MM.1S (cell line): ENCODE results near the gene VPS35L.

Source experiments
- DNase-seq: peaks from one replicate; pipeline ENCODE4 v3.0.0-alpha.2; 2015
- H2AFZ ChIP-seq: fragments of 300-600 bp; sonication (generic); 2 replicates; pipeline ENCODE4 v1.6.0; 2016; ENCODE audit warnings: antibody characterized with exemption, low read length
- H3F3A ChIP-seq: fragments of 300-600 bp; sonication (generic); 2 replicates; pipeline ENCODE4 v1.6.1; 2016; ENCODE audit warnings: mild to moderate bottlenecking, antibody characterized with exemption, low read length, moderate library complexity, mixed read lengths; ENCODE audit not compliant: insufficient read depth
- H3K27ac ChIP-seq: fragments of 300-600 bp; sonication (generic); 2 replicates; pipeline ENCODE4 v1.5.1; 2016; ENCODE audit warnings: mild to moderate bottlenecking, low read length
- H3K27me3 ChIP-seq: fragments of 300-600 bp; sonication (generic); replicated peaks from 2 replicates; pipeline ENCODE4 v1.6.0; 2016; ENCODE audit warnings: low read length; ENCODE audit not compliant: insufficient read depth
- H3K36me3 ChIP-seq: fragments of 300-600 bp; sonication (generic); replicated peaks from 2 replicates; pipeline ENCODE4 v1.6.1; 2016; ENCODE audit warnings: mild to moderate bottlenecking, low read length, mixed read lengths; ENCODE audit not compliant: insufficient read depth
- H3K4me1 ChIP-seq: fragments of 300-600 bp; sonication (generic); 2 replicates; pipeline ENCODE4 v1.6.1; 2016; ENCODE audit warnings: low read length, mixed read lengths
- H3K4me2 ChIP-seq: fragments of 300-600 bp; sonication (generic); 2 replicates; pipeline ENCODE4 v1.6.0; 2016; ENCODE audit warnings: low read depth, low read length
- H3K4me3 ChIP-seq: fragments of 300-600 bp; sonication (generic); 2 replicates; pipeline ENCODE4 v1.5.1; 2016; ENCODE audit warnings: low read length, mixed read lengths
- H3K79me2 ChIP-seq: fragments of 300-600 bp; sonication (generic); 2 replicates; pipeline ENCODE4 v1.6.1; 2016; ENCODE audit warnings: mixed run types, low read length, mixed read lengths
- H3K9ac ChIP-seq: fragments of 300-600 bp; sonication (generic); 2 replicates; pipeline ENCODE4 v1.6.1; 2016; ENCODE audit warnings: low read length, mixed read lengths
- H3K9me2 ChIP-seq: fragments of 300-600 bp; sonication (generic); replicated peaks from 2 replicates; pipeline ENCODE4 v1.6.1; 2016; ENCODE audit warnings: mild to moderate bottlenecking, low read length, mixed read lengths; ENCODE audit not compliant: insufficient read depth
- H3K9me3 ChIP-seq: fragments of 300-600 bp; sonication (generic); replicated peaks from 2 replicates; pipeline ENCODE4 v1.6.1; 2016; ENCODE audit warnings: mild to moderate bottlenecking, low read length, mixed read lengths; ENCODE audit not compliant: insufficient read depth
- H4K20me1 ChIP-seq: fragments of 300-600 bp; sonication (generic); 2 replicates; pipeline ENCODE4 v1.6.1; 2016; ENCODE audit warnings: mild to moderate bottlenecking, low read length, moderate library complexity, mixed read lengths; ENCODE audit not compliant: insufficient read depth
- CTCF ChIP-seq: fragments of 300-600 bp; sonication (generic); IDR thresholded peaks from 2 replicates; pipeline ENCODE4 v1.5.1; 2016; ENCODE audit warnings: antibody characterized with exemption, low read length, mixed read lengths
- EZH2 ChIP-seq: fragments of 300-600 bp; sonication (generic); optimal IDR thresholded peaks from 2 replicates; pipeline ENCODE3; 2017; ENCODE audit warnings: low read depth, mild to moderate bottlenecking, antibody characterized with exemption, low read length, mixed read lengths
- EZH2phosphoT487 ChIP-seq: fragments of 300-600 bp; sonication (generic); IDR thresholded peaks from 2 replicates; pipeline ENCODE4 v1.6.1; 2018; ENCODE audit warnings: antibody characterized with exemption, low read length

The VPS35L gene

GRCh38 chr16:19735074-19735867 lies 179.8 kb downstream of the VPS35L start:
- no peaks in the 10 kb centered on the region for H3K9me3 ChIP-seq
- DNase-seq, result no peak
- H3K4me2 ChIP-seq, result no peak overlapping the region
- no peak overlapping the region for H2AFZ ChIP-seq
- no peaks in the 10 kb centered on the region for H3K9me2 ChIP-seq
- H3K27me3 ChIP-seq, result no peaks in the 10 kb centered on the region
- H3K27ac ChIP-seq, result no peak overlapping the region
- no peaks in the 10 kb centered on the region for H3K36me3 ChIP-seq
- H3K9ac ChIP-seq, result no peak overlapping the region
- no peak overlapping the region for H3K4me3 ChIP-seq
- H3K4me1 ChIP-seq, result no peaks in the 10 kb centered on the region
- H4K20me1 ChIP-seq, result no peaks in the 10 kb centered on the region
- no peaks in the 10 kb centered on the region for H3F3A ChIP-seq
- TF ChIP-seq EZH2phosphoT487 (no peak), CTCF (no peak), EZH2 (no peak)
- H3K79me2 ChIP-seq, result no peaks in the 10 kb centered on the region

- no peaks in the 10 kb centered on the region for H3F3A ChIP-seq
- H3K79me2 ChIP-seq, result no peaks in the 10 kb centered on the region
- no peak overlapping the region for H3K27ac ChIP-seq
- H3K4me1 ChIP-seq, result no peaks in the 10 kb centered on the region
- H3K27me3 ChIP-seq, result no peaks in the 10 kb centered on the region
- no peaks in the 10 kb centered on the region for H3K9me2 ChIP-seq
- no peak overlapping the region for H3K4me2 ChIP-seq
- no peak for DNase-seq
- no peaks in the 10 kb centered on the region for H3K9me3 ChIP-seq
- H4K20me1 ChIP-seq, result no peaks in the 10 kb centered on the region
- H3K9ac ChIP-seq, result no peak overlapping the region
- no peak for TF ChIP-seq EZH2phosphoT487
- TF ChIP-seq EZH2, result no peak
- TF ChIP-seq CTCF, result no peak
- H3K36me3 ChIP-seq, result no peaks in the 10 kb centered on the region
- H2AFZ ChIP-seq, result no peak overlapping the region
- no peak overlapping the region for H3K4me3 ChIP-seq
Measured at GRCh38 chr16:19737306-19738038, 182.0 kb downstream of the VPS35L start.

GRCh38 chr16:19741354-19741753 lies 185.9 kb downstream of the VPS35L start:
- no peaks in the 10 kb centered on the region for H3K27me3 ChIP-seq
- H2AFZ ChIP-seq, result no peak overlapping the region

More at GRCh38 chr16:19741354-19741753, 185.9 kb downstream of the VPS35L start:
- Histone ChIP-seq H4K20me1 (no peaks in the 10 kb centered on the region), H3K9me3 (no peaks in the 10 kb centered on the region), H3K36me3 (no peaks in the 10 kb centered on the region), H3K4me2 (no peak overlapping the region), H3K27ac (no peak overlapping the region), H3F3A (no peaks in the 10 kb centered on the region), H3K9me2 (no peaks in the 10 kb centered on the region), H3K79me2 (no peaks in the 10 kb centered on the region), H3K4me3 (no peak overlapping the region), H3K4me1 (no peaks in the 10 kb centered on the region), H3K9ac (no peak overlapping the region)
- no peak for DNase-seq
- no peak for TF ChIP-seq CTCF
- TF ChIP-seq EZH2, result no peak
- no peak for TF ChIP-seq EZH2phosphoT487
